ENCODE data around the gene MYO9B. TPM values are rescaled to one million over a fixed set of nuclear protein-coding genes. Genes with fewer than 3 reads are reported as not detected.

MYO9B gene
- total RNA-seq, 1 experiment from 2014 or later, result 74.6 TPM

DNA sequence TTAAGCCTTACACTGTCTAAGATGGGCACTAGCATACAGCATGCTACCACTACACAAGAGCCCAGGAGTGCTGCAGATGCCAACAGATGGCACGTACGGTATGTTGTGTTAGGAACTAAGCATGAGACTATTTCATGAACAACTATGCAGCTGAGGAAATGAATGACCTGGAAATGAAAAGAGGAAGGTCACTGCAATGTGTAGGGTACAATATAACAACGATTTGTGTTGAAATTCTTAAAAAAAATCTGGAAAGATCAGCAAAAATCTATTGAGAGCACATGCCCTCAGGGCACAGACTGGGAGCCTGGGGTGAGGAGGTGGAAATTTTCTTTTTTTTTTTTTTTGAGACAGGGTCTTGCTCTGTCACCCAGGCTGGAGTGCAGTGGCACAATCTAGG lies 14.8 kb upstream of the MYO9B start:
- H4K20me1 ChIP-seq (ENCODE audit: insufficient read depth), result no peaks in the 10 kb centered on the region
- H3K79me2 ChIP-seq (ENCODE audit: insufficient read depth, low read length), result peaks cover 41% of the 10 kb centered on the region
- H3K4me1 ChIP-seq (ENCODE audit: control insufficient read depth in 1 of 2, insufficient read depth in 2 of 2, low read length in 2 of 2), result no peaks in the 10 kb centered on the region
- no peaks in the 10 kb centered on the region for H3K27me3 ChIP-seq (ENCODE audit: insufficient read depth, low read length)
- H3K9me3 ChIP-seq (ENCODE audit: control insufficient read depth in 1 of 2, insufficient read depth in 1 of 2, low read depth in 1 of 2, low read length in 2 of 2), result no peaks in the 10 kb centered on the region
- no peak overlapping the region for H2AFZ ChIP-seq (ENCODE audit: low read depth, low read length, poor library complexity, severe bottlenecking)
- H3K9me2 ChIP-seq (ENCODE audit: insufficient read depth), result no peaks in the 10 kb centered on the region
- no peak for DNase-seq (ENCODE audit: low read depth, low spot score)
- intact Hi-C loops (cut with micrococcal nuclease), result no loop called here
- H3K4me3 ChIP-seq (replicated peaks in 1 of 2; ENCODE audit: low read depth in 1 of 2, low read length in 2 of 2), result no peak overlapping the region
- no peak overlapping the region for H3K27ac ChIP-seq (ENCODE audit: low read depth, low read length)
- no peak overlapping the region for H3K4me2 ChIP-seq (ENCODE audit: low read length)
- POLR2A ChIA-PET, result no interaction called here
- CTCF ChIA-PET, result no interaction called here
- ATAC-seq, result no peak
- RAD21 ChIA-PET (ENCODE audit: low non-redundant PET in 1 of 2, low total read pairs in 2 of 2, uncharacterized antibody in 2 of 2, unreplicated experiment in 2 of 2), result no interaction called here
- TF ChIP-seq YY1 (IDR thresholded peaks at IDR 0.05; ENCODE audit: extremely low read depth, insufficient replicate concordance, low read depth, low read length) (no peak), EZH2 (IDR thresholded peaks at IDR 0.05) (no peak), RAD21 (IDR thresholded peaks at IDR 0.05; ENCODE audit: low read depth) (no peak), ELF1 (IDR thresholded peaks at IDR 0.05; ENCODE audit: borderline replicate concordance, low read depth) (no peak), JUND (IDR thresholded peaks at IDR 0.05) (no peak), SRF (IDR thresholded peaks at IDR 0.05; ENCODE audit: low read depth) (no peak), EZH2phosphoT487 (IDR thresholded peaks at IDR 0.05; ENCODE audit: borderline replicate concordance) (no peak), ZFX (IDR thresholded peaks at IDR 0.05) (no peak), EGR1 (IDR thresholded peaks at IDR 0.05; ENCODE audit: low read depth) (no peak)
- TF ChIP-seq, protein P1, sequence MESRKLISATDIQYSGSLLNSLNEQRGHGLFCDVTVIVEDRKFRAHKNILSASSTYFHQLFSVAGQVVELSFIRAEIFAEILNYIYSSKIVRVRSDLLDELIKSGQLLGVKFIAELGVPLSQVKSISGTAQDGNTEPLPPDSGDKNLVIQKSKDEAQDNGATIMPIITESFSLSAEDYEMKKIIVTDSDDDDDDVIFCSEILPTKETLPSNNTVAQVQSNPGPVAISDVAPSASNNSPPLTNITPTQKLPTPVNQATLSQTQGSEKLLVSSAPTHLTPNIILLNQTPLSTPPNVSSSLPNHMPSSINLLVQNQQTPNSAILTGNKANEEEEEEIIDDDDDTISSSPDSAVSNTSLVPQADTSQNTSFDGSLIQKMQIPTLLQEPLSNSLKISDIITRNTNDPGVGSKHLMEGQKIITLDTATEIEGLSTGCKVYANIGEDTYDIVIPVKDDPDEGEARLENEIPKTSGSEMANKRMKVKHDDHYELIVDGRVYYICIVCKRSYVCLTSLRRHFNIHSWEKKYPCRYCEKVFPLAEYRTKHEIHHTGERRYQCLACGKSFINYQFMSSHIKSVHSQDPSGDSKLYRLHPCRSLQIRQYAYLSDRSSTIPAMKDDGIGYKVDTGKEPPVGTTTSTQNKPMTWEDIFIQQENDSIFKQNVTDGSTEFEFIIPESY (IDR thresholded peaks at IDR 0.05; ENCODE audit: extremely low read depth, insufficient replicate concordance, low read length), result no peak
- BruUV-seq (replicated peaks), result no TSS peak
- H3K36me3 ChIP-seq (ENCODE audit: control insufficient read depth in 1 of 2, insufficient read depth in 2 of 2, low read length in 2 of 2), result peaks cover 5 to 29% of the 10 kb centered on the region in 2 experiments; a peak in 3 of 4 replicates
- H3K9ac ChIP-seq (ENCODE audit: low read length), result no peak overlapping the region

- ATAC-seq (no peak), DNase-seq (ENCODE audit: low read depth, low spot score) (no peak)
- H3K9ac ChIP-seq (ENCODE audit: low read length), result no peak overlapping the region
- no peak overlapping the region for H2AFZ ChIP-seq (ENCODE audit: low read depth, low read length, poor library complexity, severe bottlenecking)
- H3K79me2 ChIP-seq (ENCODE audit: insufficient read depth, low read length), result peaks cover 43% of the 10 kb centered on the region
- H3K9me3 ChIP-seq (ENCODE audit: control insufficient read depth in 1 of 2, insufficient read depth in 1 of 2, low read depth in 1 of 2, low read length in 2 of 2), result no peaks in the 10 kb centered on the region
- H3K27ac ChIP-seq (ENCODE audit: low read depth, low read length), result no peak overlapping the region
- H3K4me3 ChIP-seq (replicated peaks in 1 of 2; ENCODE audit: low read depth in 1 of 2, low read length in 2 of 2), result no peak overlapping the region
- H3K4me2 ChIP-seq (ENCODE audit: low read length), result no peak overlapping the region
- ChIA-PET CTCF (no interaction called here), RAD21 (ENCODE audit: low non-redundant PET in 1 of 2, low total read pairs in 2 of 2, uncharacterized antibody in 2 of 2, unreplicated experiment in 2 of 2) (no interaction called here), POLR2A (no interaction called here)
- H3K36me3 ChIP-seq (ENCODE audit: control insufficient read depth in 1 of 2, insufficient read depth in 2 of 2, low read length in 2 of 2), result peaks cover 6 to 29% of the 10 kb centered on the region in 2 experiments; a peak in 3 of 4 replicates
- intact Hi-C loops (cut with micrococcal nuclease), result no loop called here
- H3K9me2 ChIP-seq (ENCODE audit: insufficient read depth), result no peaks in the 10 kb centered on the region
- H3K4me1 ChIP-seq (ENCODE audit: control insufficient read depth in 1 of 2, insufficient read depth in 2 of 2, low read length in 2 of 2), result no peaks in the 10 kb centered on the region
- no peaks in the 10 kb centered on the region for H4K20me1 ChIP-seq (ENCODE audit: insufficient read depth)
- BruUV-seq (replicated peaks), result no TSS peak
- H3K27me3 ChIP-seq (ENCODE audit: insufficient read depth, low read length), result no peaks in the 10 kb centered on the region
- TF ChIP-seq RAD21 (IDR thresholded peaks at IDR 0.05; ENCODE audit: low read depth), result no peak
- no peak for TF ChIP-seq FOSL1 (IDR thresholded peaks at IDR 0.05; ENCODE audit: low read depth)
- no peak for TF ChIP-seq SRF (IDR thresholded peaks at IDR 0.05; ENCODE audit: low read depth)
- no peak for TF ChIP-seq CBX3 (IDR thresholded peaks at IDR 0.05; ENCODE audit: low read depth)
- no peak for TF ChIP-seq CEBPB (IDR thresholded peaks at IDR 0.05; ENCODE audit: low read depth)
- TF ChIP-seq, protein P2, sequence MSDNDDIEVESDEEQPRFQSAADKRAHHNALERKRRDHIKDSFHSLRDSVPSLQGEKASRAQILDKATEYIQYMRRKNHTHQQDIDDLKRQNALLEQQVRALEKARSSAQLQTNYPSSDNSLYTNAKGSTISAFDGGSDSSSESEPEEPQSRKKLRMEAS (IDR thresholded peaks at IDR 0.05), result no peak
- no peak for TF ChIP-seq SP1 (IDR thresholded peaks at IDR 0.05; ENCODE audit: low read depth)
- TF ChIP-seq TCF7L2 (IDR thresholded peaks at IDR 0.05; ENCODE audit: borderline replicate concordance, extremely low read depth, insufficient read depth, insufficient read length), result no peak
- TF ChIP-seq, protein P3, sequence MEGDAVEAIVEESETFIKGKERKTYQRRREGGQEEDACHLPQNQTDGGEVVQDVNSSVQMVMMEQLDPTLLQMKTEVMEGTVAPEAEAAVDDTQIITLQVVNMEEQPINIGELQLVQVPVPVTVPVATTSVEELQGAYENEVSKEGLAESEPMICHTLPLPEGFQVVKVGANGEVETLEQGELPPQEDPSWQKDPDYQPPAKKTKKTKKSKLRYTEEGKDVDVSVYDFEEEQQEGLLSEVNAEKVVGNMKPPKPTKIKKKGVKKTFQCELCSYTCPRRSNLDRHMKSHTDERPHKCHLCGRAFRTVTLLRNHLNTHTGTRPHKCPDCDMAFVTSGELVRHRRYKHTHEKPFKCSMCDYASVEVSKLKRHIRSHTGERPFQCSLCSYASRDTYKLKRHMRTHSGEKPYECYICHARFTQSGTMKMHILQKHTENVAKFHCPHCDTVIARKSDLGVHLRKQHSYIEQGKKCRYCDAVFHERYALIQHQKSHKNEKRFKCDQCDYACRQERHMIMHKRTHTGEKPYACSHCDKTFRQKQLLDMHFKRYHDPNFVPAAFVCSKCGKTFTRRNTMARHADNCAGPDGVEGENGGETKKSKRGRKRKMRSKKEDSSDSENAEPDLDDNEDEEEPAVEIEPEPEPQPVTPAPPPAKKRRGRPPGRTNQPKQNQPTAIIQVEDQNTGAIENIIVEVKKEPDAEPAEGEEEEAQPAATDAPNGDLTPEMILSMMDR (IDR thresholded peaks at IDR 0.05 in 2 of 3, conservative IDR thresholded peaks at IDR 0.05 in 1 of 3; ENCODE audit: borderline replicate concordance in 1 of 3, insufficient read depth in 1 of 3, low read depth in 2 of 3, low read length in 2 of 3), result no peak
- no peak for TF ChIP-seq POLR2AphosphoS5 (IDR thresholded peaks at IDR 0.05; ENCODE audit: low read depth, low read length)
Measured at GRCh38 chr19:17061205-17061604, 14.4 kb upstream of the MYO9B start.

All from HCT116 (cell line).